Activated naive CD4-positive, alpha-beta T cell treated with anti-CD3 and anti-CD28 coated beads for 36 hours (primary cell): ENCODE measurements around the gene TXNRD3. TPM values are rescaled to one million over a fixed set of nuclear protein-coding genes. Genes with fewer than 3 reads are reported as not detected.

ENCODE experiments used
- CTCF ChIA-PET: fragments of 350-600 bp; sonication (Branson Sonifier 250); formaldehyde crosslinking; loops from one replicate; lab custom pipeline; 2021; ENCODE audit warnings: antibody characterized with exemption; lab: Charles Lee
- DNase-seq: peaks from one replicate; pipeline ENCODE4 v3.0.0-alpha.2; 2020
- H3K27ac Mint-ChIP-seq: one replicate; pipeline ENCODE4 v1.8.0; 2021; ENCODE audit warnings: mild to moderate bottlenecking, mixed read lengths
- H3K27me3 Mint-ChIP-seq: one replicate; pipeline ENCODE4 v1.8.0; 2021; ENCODE audit warnings: low read depth, mixed read lengths
- H3K36me3 Mint-ChIP-seq: one replicate; pipeline ENCODE4 v1.8.0; 2021; ENCODE audit warnings: low read depth, mixed read lengths
- H3K4me1 Mint-ChIP-seq: one replicate; pipeline ENCODE4 v1.8.0; 2021; ENCODE audit warnings: low read depth, mixed read lengths
- H3K4me3 Mint-ChIP-seq: one replicate; pipeline ENCODE4 v1.8.0; 2021; ENCODE audit warnings: mild to moderate bottlenecking, moderate library complexity, mixed read lengths
- H3K9me3 Mint-ChIP-seq: one replicate; pipeline ENCODE4 v1.8.0; 2021; ENCODE audit warnings: mixed read lengths
- intact Hi-C: fragments of 100-400 bp; cut with micrococcal nuclease; formaldehyde crosslinking; loops from one replicate; pipeline ENCODE4 v1.15.1; 2023
- total RNA-seq, 2 experiments: library from RNA; stranded (reverse); gene quantifications; one replicate each; pipeline ENCODE4 v1.2.3, GENCODE V29; 2021

TXNRD3 gene
- total RNA-seq, 2 experiments from 2014 or later = 3.1 to 4.6 TPM

DNA sequence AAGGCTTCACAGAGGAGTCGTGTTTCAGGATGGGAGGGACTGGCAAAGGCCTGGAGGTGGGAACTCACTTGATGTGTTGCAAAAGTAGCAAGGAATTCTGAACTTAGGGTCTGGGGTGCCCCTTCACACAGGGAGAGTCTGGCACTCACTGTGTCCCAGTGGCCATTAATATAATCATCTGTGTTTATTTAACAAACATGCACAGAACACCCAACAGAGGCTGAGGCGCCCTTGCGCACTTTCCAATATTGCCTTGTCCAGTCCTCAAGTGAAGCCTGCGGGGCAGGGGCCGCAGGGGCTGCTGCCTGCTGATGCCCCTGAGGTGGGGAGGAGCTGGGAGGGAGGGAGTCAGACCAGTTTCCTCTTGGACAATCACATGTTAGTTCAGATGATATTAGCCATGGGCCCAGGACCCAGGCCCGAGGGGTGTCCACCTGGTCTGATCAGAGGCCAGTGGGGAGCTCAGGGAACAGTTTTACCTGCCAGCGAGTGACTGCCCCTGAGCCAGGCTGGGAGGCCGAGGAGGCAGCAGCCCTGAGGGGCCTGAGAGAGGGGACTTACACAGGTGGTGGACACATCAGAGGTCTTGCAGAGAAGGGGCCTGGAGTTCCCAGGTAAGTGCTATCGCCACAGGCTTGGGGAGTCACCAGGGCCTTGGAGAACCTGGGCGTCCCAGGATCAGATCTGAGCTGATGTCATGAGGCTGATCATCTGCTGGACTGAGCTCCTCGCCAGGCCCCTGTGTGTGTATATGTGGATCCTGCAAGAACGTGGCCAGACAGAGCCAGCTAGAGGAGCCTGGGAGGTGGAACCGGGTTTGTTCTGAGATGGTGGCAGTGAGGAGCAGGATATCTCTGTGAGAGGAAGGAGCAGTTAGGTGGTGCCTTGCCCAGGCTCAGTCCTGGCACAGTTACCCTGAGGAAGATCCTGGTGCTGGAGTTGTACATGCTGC, 13.8 kb upstream of the TXNRD3 start:
- H3K27me3 Mint-ChIP-seq = no peaks in the 10 kb centered on the region
- H3K36me3 Mint-ChIP-seq = no peaks in the 10 kb centered on the region
- H3K27ac Mint-ChIP-seq = no peak overlapping the region
- no peak overlapping the region for H3K4me3 Mint-ChIP-seq
- intact Hi-C loops = no loop called here
- CTCF ChIA-PET = interaction anchor here (0.6 kb wide), 1 partner anchor 16 kb away, joined by 3 read pairs; no protein-coding TSS in a partner anchor
- DNase-seq = no peak
- peaks cover 10% of the 10 kb centered on the region for H3K9me3 Mint-ChIP-seq
- peaks cover 6% of the 10 kb centered on the region for H3K4me1 Mint-ChIP-seq

DNA sequence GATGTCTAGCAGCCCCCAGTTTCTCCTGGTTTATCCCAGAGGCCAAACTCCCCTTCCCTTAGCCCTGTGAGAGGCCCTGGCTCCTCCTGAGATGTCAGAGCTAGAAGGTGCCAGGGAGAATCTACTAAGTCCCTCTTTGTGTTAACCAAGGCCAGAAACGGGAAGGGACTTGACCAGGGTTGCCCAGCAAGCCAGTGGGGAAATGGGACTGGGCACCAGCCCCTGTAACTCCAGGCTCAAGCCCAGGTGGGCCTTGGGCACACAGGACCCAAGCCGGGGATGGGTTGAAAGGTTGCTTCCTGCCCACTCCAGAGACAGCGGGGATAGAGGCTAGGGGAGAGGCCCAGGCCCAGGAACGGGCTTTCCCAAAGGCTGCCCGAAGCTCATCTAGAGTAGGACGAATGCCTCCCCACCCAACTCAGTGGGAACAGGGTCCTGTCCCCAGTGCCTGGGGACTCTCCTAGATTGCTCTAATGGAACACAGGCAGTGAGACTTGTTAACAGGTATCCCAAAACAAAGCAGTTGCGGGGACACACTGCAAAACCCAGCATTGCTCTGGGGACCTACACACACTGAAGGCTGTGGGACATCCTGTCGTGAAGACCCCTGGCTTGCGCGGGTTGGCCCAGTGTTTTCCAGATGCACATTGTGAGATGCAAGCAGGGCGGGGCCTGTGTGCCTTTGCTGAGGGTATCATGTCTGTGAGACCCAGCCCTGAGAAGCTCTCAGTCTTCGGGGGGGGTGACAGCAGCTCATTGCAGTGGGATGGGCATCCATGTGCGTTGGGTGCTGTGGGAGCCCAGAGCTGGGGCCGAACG, 12.9 kb upstream of the TXNRD3 start:
- Mint-ChIP-seq H3K4me3 (no peak overlapping the region), H3K4me1 (peaks cover 6% of the 10 kb centered on the region), H3K36me3 (no peaks in the 10 kb centered on the region), H3K27me3 (no peaks in the 10 kb centered on the region), H3K27ac (no peak overlapping the region), H3K9me3 (peaks cover 9% of the 10 kb centered on the region)
- intact Hi-C loops = no loop called here
- DNase-seq = no peak
- CTCF ChIA-PET = interaction anchor here (1.3 kb wide), 1 partner anchor 12 kb away, joined by 4 read pairs; no protein-coding TSS in a partner anchor

DNA sequence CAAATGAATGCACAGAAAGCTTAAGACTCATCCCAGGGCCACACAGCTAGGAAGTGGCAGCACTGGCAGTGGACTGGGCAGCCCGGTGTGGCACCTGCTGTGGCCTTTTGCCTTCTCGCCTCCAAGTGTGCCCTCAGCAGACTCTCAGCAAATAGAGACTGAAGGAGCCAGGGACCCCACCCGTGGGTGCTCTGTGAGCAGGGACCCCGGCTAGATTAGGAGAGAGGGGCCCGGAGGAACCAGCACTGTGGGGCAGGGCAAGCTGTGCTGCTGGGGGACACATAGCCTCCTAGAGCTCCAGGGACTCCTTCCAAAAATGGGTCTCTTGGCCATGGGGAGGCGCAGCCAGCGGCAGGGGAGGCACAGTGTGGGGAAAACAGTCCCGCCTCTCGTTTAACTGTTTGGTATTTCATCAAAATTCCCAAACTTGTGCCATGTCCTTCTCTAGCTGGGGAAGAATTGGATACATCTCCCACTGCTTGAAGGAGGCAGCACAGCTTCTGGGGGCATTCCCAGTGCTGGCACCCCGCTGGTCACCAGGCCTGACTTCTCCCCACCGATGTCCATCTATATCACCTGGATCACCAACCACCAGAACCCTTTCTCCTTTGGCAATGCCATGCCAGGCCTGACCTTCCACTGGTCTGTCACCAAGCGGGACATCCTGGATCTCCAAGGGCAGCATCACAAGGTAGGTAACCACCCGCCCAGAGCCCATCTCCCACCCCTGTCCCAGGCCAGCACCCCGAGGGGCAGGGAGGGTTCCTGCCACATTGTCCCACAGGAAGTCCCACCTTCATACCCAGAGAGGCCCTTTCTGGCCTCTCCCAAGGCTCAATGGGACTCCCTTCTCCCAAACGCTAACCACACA, 12.0 kb upstream of the TXNRD3 start:
- intact Hi-C loops = no loop called here
- no peaks in the 10 kb centered on the region for H3K36me3 Mint-ChIP-seq
- no peaks in the 10 kb centered on the region for H3K27me3 Mint-ChIP-seq
- no peak for DNase-seq
- H3K4me1 Mint-ChIP-seq = peaks cover 6% of the 10 kb centered on the region
- no peak overlapping the region for H3K27ac Mint-ChIP-seq
- CTCF ChIA-PET = interaction anchor here (1.3 kb wide), 1 partner anchor 13 kb away, joined by 4 read pairs; no protein-coding TSS in a partner anchor
- no peak overlapping the region for H3K4me3 Mint-ChIP-seq
- H3K9me3 Mint-ChIP-seq = peaks cover 9% of the 10 kb centered on the region

GRCh38 chr3:126665959-126666657, 11.2 kb upstream of the TXNRD3 start:
- Mint-ChIP-seq H3K27me3 (no peaks in the 10 kb centered on the region), H3K4me3 (no peak overlapping the region), H3K4me1 (peaks cover 2% of the 10 kb centered on the region), H3K9me3 (peaks cover 5% of the 10 kb centered on the region), H3K27ac (no peak overlapping the region), H3K36me3 (no peaks in the 10 kb centered on the region)
- CTCF ChIA-PET = interaction anchor here (1.3 kb wide), 1 partner anchor 14 kb away, joined by 4 read pairs; no protein-coding TSS in a partner anchor
- no peak for DNase-seq
- intact Hi-C loops = no loop called here

DNA sequence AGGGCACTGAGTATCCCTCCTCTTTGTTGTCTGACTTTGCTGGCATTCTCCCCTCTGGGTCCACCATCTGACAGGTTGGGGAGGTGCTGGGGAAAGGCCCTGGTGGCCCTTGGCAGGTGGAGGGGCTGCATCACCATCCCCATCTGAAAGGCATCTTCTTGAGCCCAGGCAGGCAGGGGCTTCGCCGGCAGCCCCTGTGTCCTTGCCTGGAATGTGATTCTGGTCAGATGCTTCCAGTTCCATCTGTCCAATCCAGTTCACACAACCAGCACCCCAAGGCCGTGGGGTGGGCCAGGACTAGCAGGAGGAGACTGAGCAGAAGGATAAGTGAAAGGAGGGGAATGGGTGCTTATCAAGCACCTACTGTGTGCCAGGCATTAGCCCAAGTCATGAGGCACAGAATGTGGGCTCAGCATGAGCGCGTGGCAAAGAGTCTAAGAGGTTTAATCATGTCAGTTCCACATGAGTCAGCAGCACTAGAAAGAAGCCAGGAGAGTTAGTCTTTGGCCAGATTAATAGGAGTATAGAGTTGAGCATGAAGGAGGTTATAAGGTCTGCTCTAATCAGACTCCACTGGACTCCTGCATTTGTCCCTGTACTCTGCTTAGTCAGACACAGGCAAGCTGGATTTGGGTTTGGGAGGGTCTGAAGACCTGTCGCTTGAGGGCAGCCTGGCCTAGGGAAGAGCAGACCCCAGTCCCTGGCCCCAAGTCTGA, 10.5 kb upstream of the TXNRD3 start:
- Mint-ChIP-seq H3K4me3 (no peak overlapping the region), H3K9me3 (no peaks in the 10 kb centered on the region), H3K4me1 (no peaks in the 10 kb centered on the region), H3K36me3 (no peaks in the 10 kb centered on the region), H3K27ac (no peak overlapping the region), H3K27me3 (no peaks in the 10 kb centered on the region)
- CTCF ChIA-PET = no interaction called here
- no peak for DNase-seq
- intact Hi-C loops = no loop called here

DNA sequence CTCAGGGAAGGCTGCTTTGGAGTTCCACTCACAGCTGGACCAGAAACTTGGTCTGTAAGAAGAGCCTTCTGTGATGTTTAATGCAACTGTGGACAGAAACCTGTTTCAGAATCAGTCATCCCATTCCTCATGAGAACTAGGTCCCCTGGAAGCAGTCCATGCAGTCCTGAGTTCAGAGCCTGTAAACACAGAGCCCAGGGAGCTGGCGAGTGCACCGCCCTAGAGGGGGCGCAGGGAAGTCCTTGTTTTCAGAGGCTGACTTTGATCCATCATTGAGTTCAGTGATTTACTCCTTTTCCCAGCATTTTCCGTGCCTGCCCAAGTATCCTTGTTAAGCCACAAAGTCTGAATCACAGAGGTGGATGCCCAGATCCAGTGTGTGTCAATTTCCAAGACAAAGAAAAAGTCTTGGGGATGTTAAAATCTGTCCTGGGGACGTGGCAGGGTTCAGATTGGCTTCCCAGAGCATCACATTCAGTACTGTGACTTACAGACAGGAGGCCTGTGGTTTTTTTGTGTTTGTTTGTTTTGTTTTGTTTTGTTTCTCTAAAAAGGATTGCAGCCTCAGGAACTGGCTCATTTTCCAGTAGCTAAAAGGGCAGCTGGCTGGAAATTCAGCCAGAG, 9.8 kb upstream of the TXNRD3 start:
- DNase-seq = no peak
- no peaks in the 10 kb centered on the region for H3K27me3 Mint-ChIP-seq
- no peaks in the 10 kb centered on the region for H3K4me1 Mint-ChIP-seq
- H3K4me3 Mint-ChIP-seq = no peak overlapping the region
- H3K9me3 Mint-ChIP-seq = no peaks in the 10 kb centered on the region
- no peaks in the 10 kb centered on the region for H3K36me3 Mint-ChIP-seq
- CTCF ChIA-PET = no interaction called here
- no peak overlapping the region for H3K27ac Mint-ChIP-seq
- intact Hi-C loops = no loop called here

GRCh38 chr3:126663750-126664149, 8.8 kb upstream of the TXNRD3 start:
- Mint-ChIP-seq H3K9me3 (no peaks in the 10 kb centered on the region), H3K36me3 (no peaks in the 10 kb centered on the region), H3K27me3 (no peaks in the 10 kb centered on the region), H3K27ac (no peak overlapping the region), H3K4me3 (no peak overlapping the region), H3K4me1 (no peaks in the 10 kb centered on the region)
- DNase-seq = no peak
- intact Hi-C loops = no loop called here
- CTCF ChIA-PET = no interaction called here

DNA sequence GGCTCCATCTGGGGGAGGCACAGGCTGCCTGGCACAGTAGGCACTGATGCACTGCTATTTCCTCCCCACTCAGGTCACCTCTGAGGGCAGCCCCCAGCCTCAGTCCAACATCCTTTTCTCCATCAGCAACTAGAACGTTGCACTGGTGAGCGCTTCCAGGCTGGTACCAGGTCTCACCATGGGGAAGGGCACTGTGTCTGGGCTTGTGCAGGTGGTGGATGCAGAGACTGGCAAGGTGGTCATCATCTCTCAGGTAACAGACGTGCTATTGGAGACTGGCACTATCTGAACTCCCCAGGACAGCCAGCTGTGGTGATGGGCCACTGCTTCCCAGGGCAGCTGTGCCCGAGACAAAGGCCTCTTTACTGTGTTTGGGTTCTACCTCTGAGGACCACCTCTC, 8.3 kb upstream of the TXNRD3 start:
- H3K36me3 Mint-ChIP-seq = no peaks in the 10 kb centered on the region
- no peaks in the 10 kb centered on the region for H3K4me1 Mint-ChIP-seq
- no peaks in the 10 kb centered on the region for H3K27me3 Mint-ChIP-seq
- CTCF ChIA-PET = no interaction called here
- H3K9me3 Mint-ChIP-seq = no peaks in the 10 kb centered on the region
- H3K4me3 Mint-ChIP-seq = no peak overlapping the region
- H3K27ac Mint-ChIP-seq = no peak overlapping the region
- intact Hi-C loops = no loop called here
- DNase-seq = no peak

DNA sequence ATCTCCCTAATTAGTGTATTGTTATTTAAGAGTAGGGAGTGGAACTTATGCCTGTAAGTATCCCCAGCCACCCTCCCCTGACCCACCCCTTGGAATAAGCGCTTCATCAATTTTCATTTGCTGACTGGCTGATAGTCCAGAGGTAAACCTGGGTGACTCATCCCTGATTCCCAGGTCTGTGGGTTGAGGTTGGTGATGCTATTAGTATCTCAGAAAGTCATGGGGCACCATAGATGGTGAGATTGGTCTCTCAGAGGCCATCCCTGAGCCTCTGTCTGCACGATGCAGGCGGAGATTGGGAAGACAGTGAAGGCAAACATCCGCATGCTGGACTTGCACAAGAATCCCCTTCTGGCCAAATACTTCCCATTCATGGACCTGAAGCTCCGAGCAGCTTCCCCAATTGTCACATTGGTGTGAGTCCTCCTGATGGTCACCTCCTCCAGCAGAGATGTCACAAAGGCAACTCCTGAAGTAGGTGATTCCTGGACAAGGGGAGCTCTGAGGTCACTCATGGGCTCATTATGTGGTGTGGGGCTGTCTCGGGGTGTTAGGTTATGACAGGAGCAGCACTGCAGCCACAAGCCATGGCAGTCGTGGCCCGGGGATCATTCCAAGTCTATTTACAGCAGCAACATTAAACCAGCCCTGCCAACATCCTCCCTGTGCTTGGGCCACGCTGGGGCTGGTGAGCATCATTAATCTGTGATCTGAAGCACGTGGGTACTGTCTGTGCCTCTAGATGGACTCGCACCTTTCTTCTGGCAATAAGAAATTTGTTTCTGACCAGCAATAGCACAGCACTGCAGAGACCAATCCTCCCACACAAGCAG, 6.8 kb upstream of the TXNRD3 start:
- no peaks in the 10 kb centered on the region for H3K9me3 Mint-ChIP-seq
- H3K4me1 Mint-ChIP-seq = no peaks in the 10 kb centered on the region
- CTCF ChIA-PET = interaction anchor here (0.6 to 2.4 kb wide), 2 partner anchors 18 to 142 kb away, joined by 3 to 8 read pairs; no protein-coding TSS in a partner anchor
- H3K27ac Mint-ChIP-seq = no peak overlapping the region
- no peak overlapping the region for H3K4me3 Mint-ChIP-seq
- intact Hi-C loops = no loop called here
- H3K36me3 Mint-ChIP-seq = no peaks in the 10 kb centered on the region
- DNase-seq = no peak
- no peaks in the 10 kb centered on the region for H3K27me3 Mint-ChIP-seq
